Measurements from ENCODE around the gene METTL3. TPM values are rescaled to one million over a fixed set of nuclear protein-coding genes. Genes with fewer than 3 reads are reported as not detected.

METTL3 gene
- total and polyA plus RNA-seq, 2 donors (not counting 1 experiment from before 2014, with no cell fraction given): 39.2 to 59.9 TPM

DNA sequence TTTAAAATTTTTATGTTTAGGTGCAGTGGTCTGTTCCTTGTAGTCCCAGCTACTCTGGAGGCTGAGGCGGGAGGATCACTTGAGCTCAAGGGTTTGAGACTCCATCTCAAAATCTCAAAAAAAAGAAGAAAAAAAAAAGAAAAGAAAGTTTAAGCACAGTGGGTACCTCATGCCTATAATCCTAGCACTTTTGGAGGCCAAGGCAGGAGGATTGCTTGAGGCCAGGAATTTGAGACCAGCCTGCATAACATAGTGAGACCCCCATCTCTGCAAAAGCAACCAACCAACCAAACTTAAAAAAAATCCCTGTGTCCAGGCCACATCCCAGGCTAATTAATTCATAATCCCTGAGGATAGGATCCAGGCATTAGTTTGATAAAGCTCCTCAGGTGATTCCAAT lies 18.4 kb upstream of the METTL3 start:
- Histone ChIP-seq H3K79me2 (ENCODE audit: control insufficient read depth, insufficient read depth, low read length) (no peaks in the 10 kb centered on the region), H3K9me3 (ENCODE audit: control insufficient read depth, insufficient read depth, low read depth, low read length) (no peaks in the 10 kb centered on the region), H3K9ac (ENCODE audit: insufficient read depth, low read length) (no peak overlapping the region), H3K4me2 (ENCODE audit: extremely low read depth, insufficient read depth, low read length) (no peak overlapping the region), H3K4me3 (replicated peaks in 1 of 4; ENCODE audit: control extremely low read depth in 1 of 4, insufficient read depth in 1 of 4, low read depth in 3 of 4, low read length in 4 of 4) (no peak overlapping the region), H3K27me3 (ENCODE audit: control insufficient read depth, insufficient read depth, low read length) (peaks cover 8% of the 10 kb centered on the region), H3K4me1 (ENCODE audit: control insufficient read depth, extremely low read depth, insufficient read depth, low read length) (no peaks in the 10 kb centered on the region), H3K36me3 (ENCODE audit: control insufficient read depth, insufficient read depth, low read length) (no peaks in the 10 kb centered on the region), H2AFZ (ENCODE audit: low read length) (no peak overlapping the region), H4K20me1 (ENCODE audit: control insufficient read depth, extremely low read depth, insufficient read depth, low read length) (no peaks in the 10 kb centered on the region), H3K27ac (ENCODE audit: insufficient read depth, low read length) (no peak overlapping the region)
- DNase-seq (ENCODE audit: low read depth in 2 of 2): no peak
- TF ChIP-seq, protein P1, sequence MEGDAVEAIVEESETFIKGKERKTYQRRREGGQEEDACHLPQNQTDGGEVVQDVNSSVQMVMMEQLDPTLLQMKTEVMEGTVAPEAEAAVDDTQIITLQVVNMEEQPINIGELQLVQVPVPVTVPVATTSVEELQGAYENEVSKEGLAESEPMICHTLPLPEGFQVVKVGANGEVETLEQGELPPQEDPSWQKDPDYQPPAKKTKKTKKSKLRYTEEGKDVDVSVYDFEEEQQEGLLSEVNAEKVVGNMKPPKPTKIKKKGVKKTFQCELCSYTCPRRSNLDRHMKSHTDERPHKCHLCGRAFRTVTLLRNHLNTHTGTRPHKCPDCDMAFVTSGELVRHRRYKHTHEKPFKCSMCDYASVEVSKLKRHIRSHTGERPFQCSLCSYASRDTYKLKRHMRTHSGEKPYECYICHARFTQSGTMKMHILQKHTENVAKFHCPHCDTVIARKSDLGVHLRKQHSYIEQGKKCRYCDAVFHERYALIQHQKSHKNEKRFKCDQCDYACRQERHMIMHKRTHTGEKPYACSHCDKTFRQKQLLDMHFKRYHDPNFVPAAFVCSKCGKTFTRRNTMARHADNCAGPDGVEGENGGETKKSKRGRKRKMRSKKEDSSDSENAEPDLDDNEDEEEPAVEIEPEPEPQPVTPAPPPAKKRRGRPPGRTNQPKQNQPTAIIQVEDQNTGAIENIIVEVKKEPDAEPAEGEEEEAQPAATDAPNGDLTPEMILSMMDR (conservative IDR thresholded peaks at IDR 0.05 in 1 of 2, IDR thresholded peaks at IDR 0.05 in 1 of 2; ENCODE audit: low read depth in 1 of 2, low read length in 2 of 2): no peak
- no peak for TF ChIP-seq EZH2 (IDR thresholded peaks at IDR 0.05; ENCODE audit: low read length, missing control alignments)

DNA sequence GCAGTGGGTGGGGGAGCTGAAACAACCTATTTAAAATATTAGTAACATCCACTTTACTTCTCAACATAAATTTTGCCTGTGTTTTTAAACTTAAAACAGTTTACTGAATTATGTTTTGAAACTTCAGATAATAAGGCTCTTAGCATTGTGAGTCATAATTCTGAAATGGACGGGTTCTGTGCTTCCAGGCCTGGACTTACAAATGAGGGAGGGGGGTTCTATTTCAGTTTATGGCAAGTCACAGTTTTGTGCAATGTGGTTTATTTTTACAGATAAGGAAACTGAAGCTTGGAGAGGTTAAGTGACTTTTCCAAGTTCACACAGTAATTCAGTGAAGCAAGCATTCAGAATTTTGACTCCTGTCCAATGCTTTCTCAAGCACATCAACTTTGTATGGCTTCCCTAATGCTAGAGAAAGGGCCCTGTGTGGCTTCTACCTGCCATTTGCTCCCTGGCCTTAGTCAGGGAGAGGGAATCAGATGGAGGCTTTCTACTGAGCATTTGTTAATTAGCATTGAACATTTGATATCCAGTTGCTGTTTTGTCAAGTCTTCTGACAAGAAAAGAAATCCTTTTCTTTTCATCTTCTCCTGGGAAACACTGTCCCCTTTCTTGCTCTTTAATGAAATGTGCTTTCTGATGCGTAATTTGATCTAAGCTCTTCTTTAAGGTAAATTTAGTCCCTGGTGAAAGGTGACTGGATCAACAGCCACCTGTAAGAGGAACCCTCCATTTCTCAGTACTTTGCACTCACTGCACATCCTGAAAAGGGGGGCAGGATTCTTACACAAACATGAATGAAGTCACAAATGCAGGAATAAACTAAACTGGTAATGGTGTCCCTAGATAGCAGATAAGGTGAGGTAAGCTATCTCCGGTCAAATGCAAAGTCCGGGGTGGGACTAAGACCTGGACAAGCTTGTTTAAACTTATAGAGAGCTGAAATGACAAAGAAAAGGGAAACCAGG lies 17.5 kb upstream of the METTL3 start:
- Histone ChIP-seq H3K4me3 (replicated peaks in 1 of 4; ENCODE audit: control extremely low read depth in 1 of 4, insufficient read depth in 1 of 4, low read depth in 3 of 4, low read length in 4 of 4) (no peak overlapping the region), H3K27me3 (ENCODE audit: control insufficient read depth, insufficient read depth, low read length) (peaks cover 3% of the 10 kb centered on the region), H3K9me3 (ENCODE audit: control insufficient read depth, insufficient read depth, low read depth, low read length) (no peaks in the 10 kb centered on the region), H3K79me2 (ENCODE audit: control insufficient read depth, insufficient read depth, low read length) (no peaks in the 10 kb centered on the region), H4K20me1 (ENCODE audit: control insufficient read depth, extremely low read depth, insufficient read depth, low read length) (no peaks in the 10 kb centered on the region), H3K9ac (ENCODE audit: insufficient read depth, low read length) (no peak overlapping the region), H3K27ac (ENCODE audit: insufficient read depth, low read length) (no peak overlapping the region), H3K4me1 (ENCODE audit: control insufficient read depth, extremely low read depth, insufficient read depth, low read length) (no peaks in the 10 kb centered on the region), H3K4me2 (ENCODE audit: extremely low read depth, insufficient read depth, low read length) (no peak overlapping the region), H3K36me3 (ENCODE audit: control insufficient read depth, insufficient read depth, low read length) (no peaks in the 10 kb centered on the region), H2AFZ (ENCODE audit: low read length) (no peak overlapping the region)
- peak; percentile 41 to 45 for DNase-seq (ENCODE audit: low read depth in 2 of 2)
- TF ChIP-seq, protein P1 (conservative IDR thresholded peaks at IDR 0.05 in 1 of 2, IDR thresholded peaks at IDR 0.05 in 1 of 2; ENCODE audit: low read depth in 1 of 2, low read length in 2 of 2): no peak
- no peak for TF ChIP-seq EZH2 (IDR thresholded peaks at IDR 0.05; ENCODE audit: low read length, missing control alignments)

DNA sequence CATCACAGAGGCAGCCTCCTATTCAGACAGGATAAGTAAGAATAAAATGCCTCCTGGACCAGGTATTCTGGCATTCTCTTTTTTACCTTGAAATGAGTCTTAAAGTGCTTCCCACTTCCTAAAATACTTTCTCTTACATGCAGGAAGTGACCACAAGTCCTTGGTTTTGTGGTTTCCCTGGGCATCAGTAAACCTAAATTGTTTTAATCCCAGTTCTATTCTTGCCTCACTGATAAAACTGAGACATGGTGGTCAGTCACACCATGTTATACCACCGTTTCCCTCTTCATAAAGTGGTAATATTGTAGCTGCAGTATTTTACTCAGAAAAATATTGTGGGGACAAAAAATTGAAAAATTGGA lies 16.2 kb upstream of the METTL3 start:
- Histone ChIP-seq H3K36me3 (ENCODE audit: control insufficient read depth, insufficient read depth, low read length) (no peaks in the 10 kb centered on the region), H4K20me1 (ENCODE audit: control insufficient read depth, extremely low read depth, insufficient read depth, low read length) (no peaks in the 10 kb centered on the region), H3K4me2 (ENCODE audit: extremely low read depth, insufficient read depth, low read length) (no peak overlapping the region), H3K27ac (ENCODE audit: insufficient read depth, low read length) (no peak overlapping the region), H3K4me3 (replicated peaks in 1 of 4; ENCODE audit: control extremely low read depth in 1 of 4, insufficient read depth in 1 of 4, low read depth in 3 of 4, low read length in 4 of 4) (no peak overlapping the region), H2AFZ (ENCODE audit: low read length) (no peak overlapping the region), H3K9ac (ENCODE audit: insufficient read depth, low read length) (no peak overlapping the region), H3K9me3 (ENCODE audit: control insufficient read depth, insufficient read depth, low read depth, low read length) (no peaks in the 10 kb centered on the region), H3K4me1 (ENCODE audit: control insufficient read depth, extremely low read depth, insufficient read depth, low read length) (no peaks in the 10 kb centered on the region), H3K79me2 (ENCODE audit: control insufficient read depth, insufficient read depth, low read length) (no peaks in the 10 kb centered on the region), H3K27me3 (ENCODE audit: control insufficient read depth, insufficient read depth, low read length) (no peaks in the 10 kb centered on the region)
- no peak for TF ChIP-seq EZH2 (IDR thresholded peaks at IDR 0.05; ENCODE audit: low read length, missing control alignments)
- TF ChIP-seq, protein P1 (conservative IDR thresholded peaks at IDR 0.05 in 1 of 2, IDR thresholded peaks at IDR 0.05 in 1 of 2; ENCODE audit: low read depth in 1 of 2, low read length in 2 of 2): no peak
- no peak for DNase-seq (ENCODE audit: low read depth in 2 of 2)
